Calu3 (cell line): Measurements from ENCODE around the gene COL19A1. TPM values are rescaled to one million over a fixed set of nuclear protein-coding genes. Genes with fewer than 3 reads are reported as not detected.

Source experiments
- BruUV-seq: library from RNA; stranded (reverse); fragments of 400-500 nt; replicated peaks from 2 replicates; lab custom pipeline; 2021; lab: Mats Ljungman, UMichigan
- CTCF ChIA-PET: fragments of 300-600 bp; sonication (Branson Sonifier 250); formaldehyde crosslinking; loops from one replicate; lab custom pipeline; 2022; ENCODE audit warnings: antibody characterized with exemption; lab: Charles Lee
- DNase-seq: peaks from one replicate; pipeline ENCODE4 v3.0.0; 2022
- H3K27ac Mint-ChIP-seq: one replicate; pipeline ENCODE4 v1.8.0; 2022; ENCODE audit warnings: mixed read lengths; ENCODE audit not compliant: unreplicated experiment
- H3K27me3 Mint-ChIP-seq: one replicate; pipeline ENCODE4 v1.8.0; 2022; ENCODE audit warnings: mixed read lengths; ENCODE audit not compliant: unreplicated experiment
- H3K36me3 Mint-ChIP-seq: one replicate; pipeline ENCODE4 v1.8.0; 2022; ENCODE audit warnings: mild to moderate bottlenecking, moderate library complexity, mixed read lengths; ENCODE audit not compliant: insufficient read depth, unreplicated experiment
- H3K4me1 Mint-ChIP-seq: one replicate; pipeline ENCODE4 v1.8.0; 2022; ENCODE audit warnings: mild to moderate bottlenecking, low read depth, mixed read lengths; ENCODE audit not compliant: unreplicated experiment
- H3K4me3 Mint-ChIP-seq: one replicate; pipeline ENCODE4 v1.8.0; 2022; ENCODE audit warnings: mild to moderate bottlenecking, low read depth, moderate library complexity, mixed read lengths; ENCODE audit not compliant: unreplicated experiment
- H3K9me3 Mint-ChIP-seq: one replicate; pipeline ENCODE4 v1.8.0; 2022; ENCODE audit warnings: low read depth, mixed read lengths; ENCODE audit not compliant: unreplicated experiment
- CTCF ChIP-seq: fragments of 200-600 bp; IDR thresholded peaks from one replicate; pipeline ENCODE4 v1.8.0; 2022; ENCODE audit warnings: antibody characterized with exemption; ENCODE audit not compliant: unreplicated experiment
- intact Hi-C: fragments of 100-400 bp; cut with micrococcal nuclease; formaldehyde crosslinking; loops from one replicate; pipeline ENCODE4 v1.10.0; 2022; ENCODE audit not compliant: unreplicated experiment
- total RNA-seq: library from RNA; stranded (reverse); gene quantifications from 2 replicates; pipeline ENCODE4 v1.2.3, GENCODE V29; 2022

The COL19A1 gene
- total RNA-seq, 1 experiment from 2014 or later: not detected

- BruUV-seq: no TSS peak
- H3K27ac Mint-ChIP-seq: no peak overlapping the region
- no peaks in the 10 kb centered on the region for H3K9me3 Mint-ChIP-seq
- no peaks in the 10 kb centered on the region for H3K4me1 Mint-ChIP-seq
- no peaks in the 10 kb centered on the region for H3K36me3 Mint-ChIP-seq
- TF ChIP-seq CTCF: no peak
- intact Hi-C loops: no loop called here
- CTCF ChIA-PET: interaction anchor here (0.8 kb wide), 1 partner anchor 36 kb away, joined by 3 read pairs; no protein-coding TSS in a partner anchor
- peaks cover 6% of the 10 kb centered on the region for H3K27me3 Mint-ChIP-seq
- DNase-seq: no peak
- H3K4me3 Mint-ChIP-seq: no peak overlapping the region
Measured at GRCh38 chr6:70149209-70149788, 282.9 kb downstream of the COL19A1 start.

GRCh38 chr6:70150521-70150920, 284.2 kb downstream of the COL19A1 start:
- Mint-ChIP-seq H3K27me3 (peaks cover 19% of the 10 kb centered on the region), H3K36me3 (no peaks in the 10 kb centered on the region), H3K4me3 (no peak overlapping the region), H3K9me3 (no peaks in the 10 kb centered on the region), H3K27ac (no peak overlapping the region), H3K4me1 (no peaks in the 10 kb centered on the region)
- intact Hi-C loops: no loop called here
- no peak for DNase-seq
- no TSS peak for BruUV-seq
- no peak for TF ChIP-seq CTCF
- CTCF ChIA-PET: no interaction called here

GRCh38 chr6:70151616-70152015, 285.3 kb downstream of the COL19A1 start:
- Mint-ChIP-seq H3K27me3 (peaks cover 30% of the 10 kb centered on the region), H3K9me3 (no peaks in the 10 kb centered on the region), H3K27ac (no peak overlapping the region), H3K4me1 (no peaks in the 10 kb centered on the region), H3K36me3 (no peaks in the 10 kb centered on the region), H3K4me3 (no peak overlapping the region)
- CTCF ChIA-PET: no interaction called here
- no peak for DNase-seq
- intact Hi-C loops: no loop called here
- BruUV-seq: no TSS peak
- TF ChIP-seq CTCF: no peak

GRCh38 chr6:70152786-70153185, 286.4 kb downstream of the COL19A1 start:
- BruUV-seq: no TSS peak
- H3K36me3 Mint-ChIP-seq: no peaks in the 10 kb centered on the region
- H3K9me3 Mint-ChIP-seq: no peaks in the 10 kb centered on the region
- no peak overlapping the region for H3K4me3 Mint-ChIP-seq
- intact Hi-C loops: no loop called here
- no peak for DNase-seq
- CTCF ChIA-PET: no interaction called here
- peaks cover 38% of the 10 kb centered on the region for H3K27me3 Mint-ChIP-seq
- H3K27ac Mint-ChIP-seq: no peak overlapping the region
- TF ChIP-seq CTCF: no peak
- no peaks in the 10 kb centered on the region for H3K4me1 Mint-ChIP-seq
